Left lung (tissue), 10 donors: ENCODE data around the gene CMIP. TPM values are rescaled to one million over a fixed set of nuclear protein-coding genes. Genes with fewer than 3 reads are reported as not detected.

ENCODE experiments used
- ATAC-seq: fragments of 200-7000 bp; cut with Tn5 transposase; one replicate; pipeline ENCODE4 v1.9.1; 2020; ENCODE audit warnings: moderate library complexity
- DNase-seq, 4 donors: peaks; one replicate each; pipeline ENCODE4 v3.0.0-alpha.2; 2013 to 2020
- H3K27ac ChIP-seq, 2 donors: fragments of 200-600 bp; sonication (generic) in 1 of 2; one replicate each; pipeline versions ENCODE4 v1.5.0 to v1.8.0; 2020 to 2021
- H3K27me3 ChIP-seq, 2 donors: fragments of 200-600 bp; sonication (generic) in 1 of 2; one replicate each; pipeline versions ENCODE4 v1.5.0 to v1.8.0; 2020 to 2021
- H3K36me3 ChIP-seq, 2 donors: fragments of 200-600 bp; sonication (generic) in 1 of 2; one replicate each; pipeline versions ENCODE4 v1.5.0 to v1.8.0; 2020 to 2021
- H3K4me1 ChIP-seq, 2 donors: fragments of 200-600 bp; one replicate each; pipeline ENCODE4 v1.8.0; 2021
- H3K4me3 ChIP-seq, 2 donors: fragments of 200-600 bp; sonication (generic) in 1 of 2; one replicate each; pipeline versions ENCODE4 v1.5.0 to v1.8.0; 2020 to 2021; ENCODE audit warnings: mild to moderate bottlenecking in 1 of 2
- H3K9me3 ChIP-seq, 2 donors: fragments of 200-600 bp; sonication (generic) in 1 of 2; one replicate each; pipeline versions ENCODE4 v1.5.0 to v1.8.0; 2020 to 2021
- intact Hi-C, 2 donors: fragments of 100-400 bp; cut with DNase I; formaldehyde crosslinking; loops; one replicate each; pipeline versions ENCODE4 v1.11.2 to v1.14.2; 2022
- polyA plus RNA-seq, 6 donors: library from polyadenylated mRNA; unstranded; fragments of 120-200 nt; gene quantifications; one replicate each; pipeline ENCODE4 v1.2.1, GENCODE V29; 2013; ENCODE audit not compliant: insufficient read length in 6 of 6
- total RNA-seq, 2 donors: library from RNA; stranded (reverse); fragmentation: NEBNext Ultra II Directional; extraction: Animal tissue kit (Norgen Biotek cat#: 25700); gene quantifications; one replicate each; pipeline ENCODE4 v1.2.1, GENCODE V29; 2021
- TF ChIP-seq, protein P1 (sequence below), 2 donors: fragments of 200-600 bp; sonication (generic) in 1 of 2; IDR thresholded peaks; one replicate each; pipeline versions ENCODE4 v1.5.0 to v1.8.0; 2021; ENCODE audit warnings: antibody characterized with exemption in 2 of 2
- donor health status: DM: no; HTN: yes; CAD: no.
- donor health status: DM: no; HTN: no; CAD: no.

The CMIP gene
- total and polyA plus RNA-seq, 8 donors, result 35.3 to 55.8 (median 40.4) TPM

DNA sequence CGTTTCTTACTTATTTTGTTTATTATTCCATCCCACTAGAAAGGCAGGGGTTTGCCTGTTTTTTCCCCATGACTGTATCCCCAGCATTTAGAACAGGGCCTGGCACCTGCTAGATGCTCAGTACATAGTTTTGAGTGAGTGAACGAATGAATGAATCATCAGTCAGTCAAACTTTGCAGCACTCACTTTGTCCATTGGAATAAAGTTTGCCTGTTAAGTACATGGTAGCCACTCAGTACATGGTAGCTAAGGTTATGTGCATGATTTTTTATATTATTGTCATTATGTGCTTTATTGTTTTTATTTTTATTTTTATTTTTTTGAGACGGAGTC lies 88.5 kb downstream of the CMIP start:
- TF ChIP-seq, protein P1, sequence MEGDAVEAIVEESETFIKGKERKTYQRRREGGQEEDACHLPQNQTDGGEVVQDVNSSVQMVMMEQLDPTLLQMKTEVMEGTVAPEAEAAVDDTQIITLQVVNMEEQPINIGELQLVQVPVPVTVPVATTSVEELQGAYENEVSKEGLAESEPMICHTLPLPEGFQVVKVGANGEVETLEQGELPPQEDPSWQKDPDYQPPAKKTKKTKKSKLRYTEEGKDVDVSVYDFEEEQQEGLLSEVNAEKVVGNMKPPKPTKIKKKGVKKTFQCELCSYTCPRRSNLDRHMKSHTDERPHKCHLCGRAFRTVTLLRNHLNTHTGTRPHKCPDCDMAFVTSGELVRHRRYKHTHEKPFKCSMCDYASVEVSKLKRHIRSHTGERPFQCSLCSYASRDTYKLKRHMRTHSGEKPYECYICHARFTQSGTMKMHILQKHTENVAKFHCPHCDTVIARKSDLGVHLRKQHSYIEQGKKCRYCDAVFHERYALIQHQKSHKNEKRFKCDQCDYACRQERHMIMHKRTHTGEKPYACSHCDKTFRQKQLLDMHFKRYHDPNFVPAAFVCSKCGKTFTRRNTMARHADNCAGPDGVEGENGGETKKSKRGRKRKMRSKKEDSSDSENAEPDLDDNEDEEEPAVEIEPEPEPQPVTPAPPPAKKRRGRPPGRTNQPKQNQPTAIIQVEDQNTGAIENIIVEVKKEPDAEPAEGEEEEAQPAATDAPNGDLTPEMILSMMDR (IDR thresholded peaks at IDR 0.05), result no peak
- Histone ChIP-seq H3K9me3 (no peaks in the 10 kb centered on the region), H3K36me3 (peaks cover 0 to 6% of the 10 kb centered on the region in 2 donors), H3K27ac (no peak overlapping the region), H3K4me1 (peaks cover 0 to 29% of the 10 kb centered on the region in 2 donors), H3K4me3 (no peak overlapping the region), H3K27me3 (no peaks in the 10 kb centered on the region)
- ATAC-seq (no peak), DNase-seq (no peak)
- intact Hi-C loops, result no loop called here

DNA sequence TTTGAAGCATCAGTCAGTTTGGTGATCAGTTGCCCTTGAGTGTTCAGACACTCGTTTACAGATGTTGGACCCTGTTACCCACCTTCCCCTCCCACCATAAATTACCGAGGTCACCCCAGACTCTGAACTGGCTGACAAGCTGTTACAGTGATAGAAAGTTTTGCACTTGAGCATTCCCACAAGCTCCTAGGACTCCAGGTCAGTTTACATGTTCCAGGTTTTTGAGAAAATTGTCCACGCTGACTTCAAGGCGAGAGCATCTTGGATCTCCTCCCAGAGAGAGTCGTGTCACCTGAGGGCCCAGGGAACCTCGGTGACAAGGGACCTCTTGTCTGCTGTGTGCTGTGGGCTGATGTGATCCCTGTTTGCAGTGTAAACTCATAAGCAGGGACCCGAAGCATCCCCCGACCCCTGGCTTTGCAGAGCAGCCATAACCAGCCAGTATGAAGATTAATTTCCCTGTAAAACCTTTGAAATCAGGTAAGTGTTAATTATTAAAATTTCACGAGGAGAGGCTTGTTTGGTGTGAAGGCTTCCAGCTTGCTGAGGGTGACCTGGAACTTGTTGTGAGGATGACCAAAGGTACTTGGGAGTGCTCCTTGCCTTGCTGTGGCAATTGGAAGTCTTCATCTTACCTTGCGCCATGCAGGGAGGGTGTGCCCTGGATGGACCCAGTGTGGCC lies 91.2 kb downstream of the CMIP start:
- Histone ChIP-seq H3K27ac (no peak overlapping the region), H3K4me3 (no peak overlapping the region), H3K36me3 (peaks cover 0 to 6% of the 10 kb centered on the region in 2 donors), H3K27me3 (no peaks in the 10 kb centered on the region), H3K9me3 (no peaks in the 10 kb centered on the region), H3K4me1 (peaks cover 3 to 36% of the 10 kb centered on the region in 2 donors)
- DNase-seq (no peak), ATAC-seq (no peak)
- intact Hi-C loops, result no loop called here
- TF ChIP-seq, protein P1 (IDR thresholded peaks at IDR 0.05), result no peak

DNA sequence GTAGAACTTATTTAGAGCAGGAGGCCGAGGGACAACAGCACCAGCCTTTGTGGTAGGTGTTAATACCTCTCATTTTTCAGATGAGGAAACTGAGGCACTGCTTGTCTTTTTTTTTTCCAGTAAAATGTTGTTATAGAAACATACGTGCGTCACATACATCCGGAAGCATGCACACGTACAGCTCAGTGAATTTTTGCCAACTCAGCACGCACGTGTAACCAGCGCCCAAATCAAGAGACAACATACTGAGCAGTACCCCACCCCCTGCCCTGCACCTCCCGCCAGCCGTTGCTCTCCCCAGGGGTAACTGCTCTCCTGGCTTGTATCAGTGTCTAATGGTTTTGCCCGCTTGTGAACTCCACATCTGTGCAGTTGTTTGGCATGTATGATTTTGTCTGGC lies 92.0 kb downstream of the CMIP start:
- Histone ChIP-seq H3K4me3 (no peak overlapping the region), H3K27me3 (no peaks in the 10 kb centered on the region), H3K4me1 (peaks cover 3 to 34% of the 10 kb centered on the region in 2 donors), H3K9me3 (no peaks in the 10 kb centered on the region), H3K27ac (no peak overlapping the region), H3K36me3 (peaks cover 0 to 6% of the 10 kb centered on the region in 2 donors)
- ATAC-seq (no peak), DNase-seq (no peak)
- TF ChIP-seq, protein P1 (IDR thresholded peaks at IDR 0.05), result no peak
- intact Hi-C loops, result no loop called here

DNA sequence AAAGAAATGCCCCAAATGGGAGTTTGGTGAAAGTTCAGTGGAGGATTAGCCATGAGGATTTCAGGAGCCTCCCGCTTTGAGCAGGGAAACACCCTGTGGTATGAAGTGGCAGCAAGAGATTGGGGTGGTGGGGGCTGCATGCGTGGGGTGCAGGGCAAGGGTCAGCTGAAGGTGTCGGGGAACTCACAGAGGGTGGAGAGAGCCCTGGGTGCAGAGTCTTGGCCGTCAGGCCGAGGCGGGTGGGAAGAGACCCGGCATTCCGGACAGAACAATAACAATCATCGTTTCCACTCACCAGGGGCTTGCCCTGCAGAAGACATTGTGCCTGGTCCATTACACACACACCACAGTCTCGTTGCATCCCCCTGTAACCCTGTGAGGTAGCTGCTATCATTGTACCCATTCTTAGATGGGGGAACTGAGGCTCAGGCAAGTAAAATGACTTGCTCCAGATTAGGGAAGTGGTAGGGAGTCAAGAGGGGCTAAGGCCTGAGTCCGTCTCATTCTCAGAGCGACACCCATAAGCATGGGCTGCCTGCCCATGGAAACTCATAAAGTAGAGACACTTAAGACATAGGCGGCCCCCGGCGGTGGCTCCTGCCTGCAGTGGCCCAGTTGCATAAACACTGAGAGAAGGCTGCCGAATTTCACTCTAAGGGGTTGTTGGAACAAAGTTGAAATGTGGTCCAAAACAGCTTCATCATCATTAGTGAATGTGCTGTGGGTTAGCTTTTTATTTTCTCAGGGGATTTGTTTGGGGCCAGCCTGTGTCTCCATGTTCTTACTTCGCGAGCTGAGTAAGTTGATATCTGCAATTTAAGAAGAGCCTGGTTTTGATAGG lies 93.3 kb downstream of the CMIP start:
- peaks cover 0 to 6% of the 10 kb centered on the region in 2 donors for H3K36me3 ChIP-seq
- no peak overlapping the region for H3K27ac ChIP-seq
- no peak overlapping the region for H3K4me3 ChIP-seq
- ATAC-seq, result no peak
- DNase-seq, result peak in 1 of 4 donors; percentile 64
- H3K4me1 ChIP-seq, result peaks cover 3 to 35% of the 10 kb centered on the region in 2 donors
- H3K27me3 ChIP-seq, result no peaks in the 10 kb centered on the region
- no peaks in the 10 kb centered on the region for H3K9me3 ChIP-seq
- intact Hi-C loops, result no loop called here
- TF ChIP-seq, protein P1 (IDR thresholded peaks at IDR 0.05), result no peak

DNA sequence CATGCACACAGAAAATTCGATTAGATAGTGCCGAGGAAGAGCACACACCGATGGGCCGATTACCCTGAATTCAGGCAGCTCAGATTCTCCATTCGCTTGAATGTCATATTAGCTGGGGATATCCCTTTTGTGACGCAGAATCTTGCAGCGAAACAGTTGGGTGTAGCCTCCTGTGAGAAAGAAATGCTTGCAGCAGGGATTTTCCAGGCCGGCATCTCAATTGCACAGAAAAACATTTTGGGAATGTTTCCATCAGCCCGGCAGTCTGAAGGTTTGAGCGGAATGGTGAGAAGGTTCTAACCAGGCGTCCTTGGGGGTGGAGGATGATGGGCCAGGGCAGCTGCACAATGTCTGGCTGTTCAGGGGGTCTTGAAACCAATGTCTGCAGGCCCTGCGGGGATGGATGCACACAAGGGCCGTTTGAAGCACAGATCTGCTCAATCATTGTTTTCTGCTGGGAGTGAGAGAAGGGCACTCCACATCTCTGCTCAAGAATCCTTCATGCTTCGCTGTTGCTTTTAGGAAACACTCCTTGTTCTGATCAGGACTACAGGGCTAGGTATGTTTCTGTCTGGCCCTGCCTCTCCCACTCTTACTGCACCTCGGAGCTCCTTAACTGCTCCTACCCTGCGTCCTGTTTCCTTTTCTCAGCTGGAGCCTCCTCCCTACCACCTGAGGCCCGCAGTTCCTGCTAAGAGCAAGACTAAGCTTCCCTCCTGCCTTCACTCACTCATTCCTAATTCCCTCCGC lies 94.6 kb downstream of the CMIP start:
- intact Hi-C loops, result no loop called here
- Histone ChIP-seq H3K36me3 (peaks cover 0 to 6% of the 10 kb centered on the region in 2 donors), H3K4me3 (no peak overlapping the region), H3K4me1 (peaks cover 13 to 43% of the 10 kb centered on the region in 2 donors), H3K27me3 (no peaks in the 10 kb centered on the region), H3K27ac (no peak overlapping the region), H3K9me3 (no peaks in the 10 kb centered on the region)
- DNase-seq, result no peak
- peak; percentile 89 for ATAC-seq
- TF ChIP-seq, protein P1 (IDR thresholded peaks at IDR 0.05), result no peak
